Vagina (tissue), 2 donors: Measurements from ENCODE around the gene RHBDL3. TPM values are rescaled to one million over a fixed set of nuclear protein-coding genes. Genes with fewer than 3 reads are reported as not detected.

Experiments
- DNase-seq, 2 donors: peaks; one replicate each; pipeline ENCODE4 v3.0.0-alpha.2; 2017; ENCODE audit errors: extremely low spot score in 2 of 2
- H3K27ac ChIP-seq: fragments of 200-600 bp; sonication (generic); one replicate; pipeline ENCODE4 v1.5.1; 2019
- H3K27me3 ChIP-seq: fragments of 200-600 bp; sonication (generic); one replicate; pipeline ENCODE4 v1.5.1; 2019
- H3K36me3 ChIP-seq, 2 donors: fragments of 200-600 bp; sonication (generic); one replicate each; pipeline ENCODE4 v1.5.1; 2017 to 2019
- H3K4me1 ChIP-seq: fragments of 200-600 bp; sonication (generic); one replicate; pipeline ENCODE4 v1.5.1; 2019
- H3K4me3 ChIP-seq, 2 donors: fragments of 200-600 bp; sonication (generic); 1 replicate in 1 of 2; 2 replicates in 1 of 2; pipeline ENCODE4 v1.5.1; 2016 to 2019
- H3K9me3 ChIP-seq: fragments of 200-600 bp; sonication (generic); one replicate; pipeline ENCODE4 v1.5.1; 2019
- POLR2A ChIP-seq, 2 donors: fragments of 450-650 bp; IDR thresholded peaks; one replicate each; pipeline ENCODE4 v1.6.1; 2017; ENCODE audit warnings: antibody characterized with exemption in 2 of 2, mild to moderate bottlenecking in 2 of 2, moderate library complexity in 2 of 2
- POLR2AphosphoS5 ChIP-seq, 2 donors: sonication (generic); formaldehyde crosslinking; IDR thresholded peaks; one replicate each; pipeline ENCODE4 v1.9.0; 2017; ENCODE audit warnings: antibody characterized with exemption in 2 of 2, mild to moderate bottlenecking in 2 of 2, low read depth in 1 of 2; ENCODE audit not compliant: insufficient read depth in 1 of 2
- intact Hi-C: fragments of 100-400 bp; cut with DNase I; formaldehyde crosslinking; loops from one replicate; pipeline ENCODE4 v1.15.1; 2023
- total RNA-seq: library from RNA; depleted of rRNA; stranded (reverse); fragments of >200 nt; gene quantifications from one replicate; pipeline ENCODE4 v1.2.3, GENCODE V29; 2016
- TF ChIP-seq, protein P1 (sequence below), 3 experiments: fragments of 450-650 bp in 2 of 3; fragments of 200-600 bp in 1 of 3; sonication (generic) in 1 of 3; IDR thresholded peaks; one replicate each; pipeline ENCODE4 v1.5.1; 2017 to 2019; ENCODE audit warnings: antibody characterized with exemption in 3 of 3, mild to moderate bottlenecking in 2 of 3, moderate library complexity in 2 of 3

RHBDL3 gene
- total RNA-seq, 1 donor from 2014 or later = 1.7 TPM

DNA sequence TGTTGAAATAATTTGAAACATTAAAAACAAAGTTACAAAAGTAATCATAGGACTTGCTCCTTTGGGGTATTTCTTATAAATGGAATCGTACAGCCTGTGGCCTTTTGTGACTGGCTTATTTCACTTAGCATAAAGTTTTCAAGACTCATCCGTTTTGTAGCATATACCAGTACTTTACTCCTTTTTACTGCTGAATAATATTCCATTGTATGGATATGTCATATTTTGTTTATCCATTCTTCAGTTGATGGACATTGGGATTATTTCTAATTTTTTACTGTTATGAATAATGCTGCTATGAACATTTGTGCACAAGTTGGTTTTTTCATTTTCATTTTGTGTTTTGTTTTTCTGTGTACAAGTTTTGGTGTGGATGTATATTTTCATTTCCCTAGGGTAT lies 30.0 kb upstream of the RHBDL3 start:
- TF ChIP-seq POLR2A (IDR thresholded peaks at IDR 0.05) (no peak), POLR2AphosphoS5 (IDR thresholded peaks at IDR 0.05; ENCODE audit: insufficient read depth in 1 of 2, low read depth in 1 of 2) (no peak)
- TF ChIP-seq, protein P1, sequence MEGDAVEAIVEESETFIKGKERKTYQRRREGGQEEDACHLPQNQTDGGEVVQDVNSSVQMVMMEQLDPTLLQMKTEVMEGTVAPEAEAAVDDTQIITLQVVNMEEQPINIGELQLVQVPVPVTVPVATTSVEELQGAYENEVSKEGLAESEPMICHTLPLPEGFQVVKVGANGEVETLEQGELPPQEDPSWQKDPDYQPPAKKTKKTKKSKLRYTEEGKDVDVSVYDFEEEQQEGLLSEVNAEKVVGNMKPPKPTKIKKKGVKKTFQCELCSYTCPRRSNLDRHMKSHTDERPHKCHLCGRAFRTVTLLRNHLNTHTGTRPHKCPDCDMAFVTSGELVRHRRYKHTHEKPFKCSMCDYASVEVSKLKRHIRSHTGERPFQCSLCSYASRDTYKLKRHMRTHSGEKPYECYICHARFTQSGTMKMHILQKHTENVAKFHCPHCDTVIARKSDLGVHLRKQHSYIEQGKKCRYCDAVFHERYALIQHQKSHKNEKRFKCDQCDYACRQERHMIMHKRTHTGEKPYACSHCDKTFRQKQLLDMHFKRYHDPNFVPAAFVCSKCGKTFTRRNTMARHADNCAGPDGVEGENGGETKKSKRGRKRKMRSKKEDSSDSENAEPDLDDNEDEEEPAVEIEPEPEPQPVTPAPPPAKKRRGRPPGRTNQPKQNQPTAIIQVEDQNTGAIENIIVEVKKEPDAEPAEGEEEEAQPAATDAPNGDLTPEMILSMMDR (IDR thresholded peaks at IDR 0.05) = no peak
- no peaks in the 10 kb centered on the region for H3K36me3 ChIP-seq
- H3K9me3 ChIP-seq = no peaks in the 10 kb centered on the region
- no peaks in the 10 kb centered on the region for H3K4me1 ChIP-seq
- H3K4me3 ChIP-seq = no peak overlapping the region
- no peak for DNase-seq
- no peaks in the 10 kb centered on the region for H3K27me3 ChIP-seq
- H3K27ac ChIP-seq = no peak overlapping the region
- intact Hi-C loops = no loop called here

DNA sequence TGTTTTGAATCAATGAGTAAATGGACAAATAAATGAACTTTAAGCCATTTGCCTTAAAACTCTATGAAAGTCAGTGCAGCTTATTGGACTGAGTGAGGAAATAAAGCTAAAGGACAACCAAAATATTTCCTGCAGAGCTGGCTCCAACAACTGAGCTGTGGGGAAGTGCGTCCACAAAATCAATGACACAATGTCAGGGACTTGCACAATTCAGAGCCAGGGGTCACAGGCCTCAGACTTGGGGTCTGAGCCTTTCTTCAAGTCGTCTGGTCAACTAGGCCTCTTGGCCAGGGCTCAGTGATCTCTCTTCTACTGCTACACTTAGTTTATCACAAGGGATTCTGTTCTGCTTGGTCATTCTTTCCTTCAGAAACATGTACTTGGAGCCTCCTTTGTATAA lies 26.2 kb upstream of the RHBDL3 start:
- no peaks in the 10 kb centered on the region for H3K27me3 ChIP-seq
- no peak for DNase-seq
- no peak overlapping the region for H3K4me3 ChIP-seq
- H3K4me1 ChIP-seq = no peaks in the 10 kb centered on the region
- TF ChIP-seq POLR2A (IDR thresholded peaks at IDR 0.05) (no peak), POLR2AphosphoS5 (IDR thresholded peaks at IDR 0.05; ENCODE audit: insufficient read depth in 1 of 2, low read depth in 1 of 2) (no peak)
- TF ChIP-seq, protein P1 (IDR thresholded peaks at IDR 0.05) = no peak
- H3K27ac ChIP-seq = no peak overlapping the region
- intact Hi-C loops = no loop called here
- H3K9me3 ChIP-seq = no peaks in the 10 kb centered on the region
- no peaks in the 10 kb centered on the region for H3K36me3 ChIP-seq

DNA sequence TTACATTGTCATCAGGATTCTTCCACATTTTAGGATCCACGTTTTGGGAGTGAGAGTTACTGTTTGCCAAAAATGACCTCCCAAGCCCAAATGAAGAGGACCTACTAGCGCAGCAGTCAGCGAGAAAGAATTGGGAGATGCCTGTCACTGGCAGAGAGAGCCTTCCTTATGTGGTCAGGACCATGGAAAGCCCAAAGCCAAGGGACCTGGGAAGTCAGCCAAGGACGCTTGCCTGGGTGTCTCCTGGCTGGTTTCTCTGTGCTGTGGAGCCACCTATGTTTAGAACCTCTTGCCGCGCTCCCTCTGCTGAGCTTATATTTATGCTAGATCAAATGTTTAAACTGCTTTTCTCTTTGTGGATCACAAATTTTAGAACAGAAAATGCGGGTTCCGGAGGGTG lies 24.9 kb upstream of the RHBDL3 start:
- no peak overlapping the region for H3K4me3 ChIP-seq
- no peaks in the 10 kb centered on the region for H3K27me3 ChIP-seq
- no peak overlapping the region for H3K27ac ChIP-seq
- TF ChIP-seq, protein P1 (IDR thresholded peaks at IDR 0.05) = no peak
- TF ChIP-seq POLR2AphosphoS5 (IDR thresholded peaks at IDR 0.05; ENCODE audit: insufficient read depth in 1 of 2, low read depth in 1 of 2) (no peak), POLR2A (IDR thresholded peaks at IDR 0.05) (no peak)
- no peak for DNase-seq
- intact Hi-C loops = no loop called here
- H3K9me3 ChIP-seq = no peaks in the 10 kb centered on the region
- H3K36me3 ChIP-seq = no peaks in the 10 kb centered on the region
- no peaks in the 10 kb centered on the region for H3K4me1 ChIP-seq

DNA sequence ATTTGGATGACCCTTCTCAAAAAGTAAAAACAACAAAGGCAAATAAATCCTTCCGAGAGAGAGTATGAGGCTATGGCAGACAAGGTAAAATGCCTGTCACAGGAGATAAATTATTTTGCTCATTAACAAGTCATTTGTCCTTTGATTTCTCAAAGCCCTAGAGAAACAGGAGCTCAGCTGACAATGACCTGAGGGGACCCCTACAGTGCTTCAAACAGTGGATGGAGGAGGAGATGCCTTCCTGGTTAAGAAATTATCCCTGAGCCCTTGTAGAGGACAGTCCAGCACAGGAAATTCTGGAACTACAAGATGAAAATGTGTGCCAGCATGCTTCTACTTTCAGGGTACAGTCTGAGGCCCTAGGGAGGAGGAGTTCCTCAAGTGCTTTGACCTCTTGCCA lies 24.0 kb upstream of the RHBDL3 start:
- Histone ChIP-seq H3K36me3 (no peaks in the 10 kb centered on the region), H3K4me1 (no peaks in the 10 kb centered on the region), H3K27ac (no peak overlapping the region), H3K9me3 (no peaks in the 10 kb centered on the region), H3K4me3 (no peak overlapping the region), H3K27me3 (no peaks in the 10 kb centered on the region)
- intact Hi-C loops = no loop called here
- TF ChIP-seq, protein P1 (IDR thresholded peaks at IDR 0.05) = no peak
- no peak for TF ChIP-seq POLR2AphosphoS5 (IDR thresholded peaks at IDR 0.05; ENCODE audit: insufficient read depth in 1 of 2, low read depth in 1 of 2)
- no peak for TF ChIP-seq POLR2A (IDR thresholded peaks at IDR 0.05)
- no peak for DNase-seq

DNA sequence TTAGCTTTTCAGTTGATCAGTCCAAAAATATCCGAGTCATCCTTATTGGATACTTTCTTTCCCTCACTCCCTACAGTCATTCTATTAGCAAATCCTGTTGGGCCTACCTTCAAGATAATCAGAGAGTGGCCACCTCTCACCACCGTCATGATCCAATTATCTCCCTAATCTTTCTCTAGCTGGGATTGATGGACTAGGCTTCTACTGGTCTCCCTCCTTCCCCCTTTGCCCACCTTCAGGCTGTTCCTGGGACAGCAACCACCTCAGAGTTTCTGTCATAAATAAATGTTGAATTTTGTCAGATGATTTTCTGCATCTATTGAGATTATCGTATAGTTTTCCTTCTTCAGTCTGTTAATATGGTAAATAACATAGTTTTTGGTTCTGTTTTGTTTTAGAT lies 16.2 kb upstream of the RHBDL3 start:
- TF ChIP-seq, protein P1 (IDR thresholded peaks at IDR 0.05) = no peak
- no peak for TF ChIP-seq POLR2A (IDR thresholded peaks at IDR 0.05)
- Histone ChIP-seq H3K27ac (no peak overlapping the region), H3K9me3 (no peaks in the 10 kb centered on the region), H3K27me3 (no peaks in the 10 kb centered on the region), H3K4me3 (no peak overlapping the region), H3K4me1 (no peaks in the 10 kb centered on the region), H3K36me3 (no peaks in the 10 kb centered on the region)
- no peak for DNase-seq
- intact Hi-C loops = no loop called here
